SKM-1 treated with dmso at 0.1 percent for 144 hours (cell line): ENCODE data around the gene PRSS38.

Source experiments
- DNase-seq: peaks from one replicate; lab custom pipeline; 2025; ENCODE audit not compliant: unreplicated experiment; lab: John Stamatoyannopoulos, UW

The PRSS38 gene

GRCh38 chr1:227793079-227793947, 22.2 kb upstream of the PRSS38 start:
- no peak for DNase-seq

GRCh38 chr1:227793948-227794816, 21.3 kb upstream of the PRSS38 start:
- DNase-seq: no peak

GRCh38 chr1:227794817-227795192, 20.7 kb upstream of the PRSS38 start:
- DNase-seq: no peak

GRCh38 chr1:227795732-227796131, 19.7 kb upstream of the PRSS38 start:
- no peak for DNase-seq

DNA sequence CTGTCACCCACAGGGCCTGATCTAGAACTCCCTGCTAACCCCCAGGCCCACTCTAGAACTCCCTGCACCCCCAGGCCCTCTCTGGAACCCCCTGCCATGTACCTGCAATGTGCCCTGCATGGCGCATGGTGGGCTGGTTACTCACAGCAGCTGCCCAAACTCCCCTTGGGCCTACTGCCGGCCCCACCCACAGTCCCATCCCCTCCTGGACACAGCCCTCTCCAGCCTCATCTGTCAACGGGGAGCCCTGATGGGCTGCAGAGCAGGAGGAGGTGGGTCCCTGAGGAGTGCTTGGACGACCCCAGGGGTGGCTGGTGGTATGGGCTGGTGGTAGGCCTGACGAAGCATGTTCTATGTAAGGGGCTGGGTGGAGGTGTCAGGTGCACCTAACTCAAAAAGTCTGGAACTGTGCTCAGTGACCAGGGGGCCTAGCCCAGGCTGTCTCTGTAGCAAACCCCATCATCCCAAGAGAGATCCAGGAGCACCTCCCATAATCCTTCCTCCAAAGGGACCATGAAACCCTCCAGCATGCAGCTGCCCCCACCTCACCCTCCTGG, 19.0 kb upstream of the PRSS38 start:
- DNase-seq: no peak

DNA sequence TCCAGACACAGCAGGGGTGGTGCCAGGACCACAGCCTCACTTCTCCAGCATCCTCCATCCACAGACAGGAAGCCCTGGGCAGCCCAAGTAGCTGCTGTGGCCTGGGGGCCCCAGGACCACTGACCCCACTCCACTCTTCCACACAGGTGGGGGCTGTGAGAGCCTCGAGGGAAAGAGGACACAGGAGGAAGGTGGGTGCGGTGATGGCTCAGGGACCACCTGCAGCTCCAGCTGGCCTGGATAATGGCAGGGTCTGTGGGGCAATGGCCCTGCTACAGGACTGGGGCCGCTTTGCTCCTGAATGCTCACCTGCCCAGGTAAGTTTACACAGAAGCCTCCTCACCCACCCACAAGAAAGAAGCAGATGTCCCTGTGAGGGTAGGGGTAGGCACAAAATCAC, 18.3 kb upstream of the PRSS38 start:
- no peak for DNase-seq

- no peak for DNase-seq
Observed at GRCh38 chr1:227797625-227798024, 17.9 kb upstream of the PRSS38 start.

- no peak for DNase-seq
Observed at GRCh38 chr1:227798078-227798802, 17.2 kb upstream of the PRSS38 start.

GRCh38 chr1:227799756-227800155, 15.7 kb upstream of the PRSS38 start:
- DNase-seq: no peak

GRCh38 chr1:227803933-227804332, 11.5 kb upstream of the PRSS38 start:
- no peak for DNase-seq

- no peak for DNase-seq
Observed at GRCh38 chr1:227805606-227806197, 9.8 kb upstream of the PRSS38 start.

DNA sequence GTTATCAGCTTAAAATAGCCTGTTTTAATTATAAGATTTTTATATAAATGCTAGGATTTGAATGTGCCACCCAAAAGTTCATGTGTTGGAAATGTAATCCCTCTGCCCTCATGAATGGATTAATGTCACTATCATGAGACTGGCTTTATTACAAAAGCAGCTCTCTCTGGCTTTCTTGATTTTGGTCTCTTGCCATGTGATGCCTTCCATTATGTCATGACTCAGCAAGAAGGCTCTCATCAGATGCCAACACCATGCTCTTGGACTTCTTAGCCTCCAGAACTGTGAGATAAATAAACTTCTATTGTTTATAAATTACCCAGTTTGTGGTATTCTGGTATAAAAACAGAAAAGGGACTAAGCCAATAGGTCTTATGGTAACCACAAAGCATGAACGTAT, 6.9 kb upstream of the PRSS38 start:
- no peak for DNase-seq

DNA sequence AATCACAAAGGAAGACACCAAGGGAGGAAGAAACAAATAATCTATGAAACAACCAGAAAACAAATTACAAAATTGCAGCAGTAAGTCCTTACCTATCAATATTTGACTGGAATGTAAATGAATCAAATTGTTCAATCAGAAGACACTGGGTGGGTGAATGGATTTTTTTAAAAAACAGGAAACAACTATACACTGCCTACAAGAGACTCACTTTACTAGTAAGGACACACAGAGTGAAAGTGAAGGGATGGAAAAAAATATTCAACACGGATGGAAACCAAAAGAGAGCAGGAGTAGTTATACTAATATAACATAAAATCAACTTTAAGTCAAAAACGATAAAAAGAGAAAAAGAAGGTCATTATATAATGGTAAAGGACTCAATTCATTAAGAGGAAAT, 6.4 kb upstream of the PRSS38 start:
- DNase-seq: no peak

DNA sequence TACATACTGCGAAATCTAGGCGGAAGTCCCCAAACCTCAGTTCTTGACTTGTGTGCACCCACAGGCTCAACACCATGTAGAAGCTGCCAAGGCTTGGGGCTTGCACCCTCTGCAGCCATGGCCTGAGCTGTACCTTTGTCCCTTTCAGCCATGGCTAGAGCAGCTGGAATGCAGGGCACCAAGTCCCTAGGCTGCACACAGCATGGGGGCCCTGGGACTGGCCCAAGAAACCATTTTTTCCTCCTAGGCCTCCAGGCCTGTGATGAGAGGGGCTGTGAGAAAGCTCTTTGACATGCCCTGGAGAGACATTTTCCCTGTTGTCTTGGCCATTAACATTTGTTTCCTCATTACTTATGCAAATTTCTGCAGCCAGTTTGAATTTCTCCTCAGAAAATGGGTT, 1.5 kb upstream of the PRSS38 start:
- DNase-seq: no peak

GRCh38 chr1:227816750-227817446, 1.4 kb downstream of the PRSS38 start:
- no peak for DNase-seq

DNA sequence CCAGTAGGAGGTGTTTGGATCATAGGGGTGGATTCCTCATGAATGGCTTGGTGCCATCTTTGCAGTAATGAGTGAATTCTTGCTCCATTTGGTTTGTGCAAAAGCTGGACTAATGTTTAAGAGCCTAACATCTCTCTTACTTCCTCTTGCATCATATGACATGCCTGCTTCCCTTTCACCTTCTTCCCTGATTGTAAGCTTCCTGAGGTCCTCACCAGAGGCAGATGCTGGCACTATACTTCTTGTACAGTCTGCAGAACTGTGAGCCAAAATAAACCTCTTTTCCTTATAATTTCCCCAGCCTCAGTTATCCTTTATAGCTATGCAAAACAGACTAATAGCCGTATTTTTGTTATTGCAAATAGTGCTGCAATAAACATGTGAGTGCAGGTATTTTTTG, 8.1 kb downstream of the PRSS38 start:
- DNase-seq: no peak

GRCh38 chr1:227824204-227824603, 8.7 kb downstream of the PRSS38 start:
- DNase-seq: no peak

DNA sequence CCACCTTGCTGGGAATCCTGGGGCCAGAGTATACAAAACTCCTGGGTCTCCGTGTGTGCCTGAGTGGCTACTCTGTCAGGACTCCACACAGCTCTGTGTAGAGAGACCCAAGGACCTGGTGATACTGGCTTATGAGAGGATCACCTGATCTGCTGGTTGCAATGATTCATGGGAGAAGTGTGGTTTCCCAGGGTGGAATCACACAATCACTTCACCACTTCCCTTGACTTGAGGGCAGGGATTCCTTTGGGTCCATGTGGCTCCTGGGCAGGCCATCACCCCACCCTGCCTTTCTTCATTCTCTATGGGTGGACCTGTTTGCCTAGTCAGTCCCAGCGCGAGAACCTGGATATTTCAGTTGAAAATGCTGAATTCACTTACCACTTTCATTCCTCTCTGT, 13.3 kb downstream of the PRSS38 start:
- no peak for DNase-seq

DNA sequence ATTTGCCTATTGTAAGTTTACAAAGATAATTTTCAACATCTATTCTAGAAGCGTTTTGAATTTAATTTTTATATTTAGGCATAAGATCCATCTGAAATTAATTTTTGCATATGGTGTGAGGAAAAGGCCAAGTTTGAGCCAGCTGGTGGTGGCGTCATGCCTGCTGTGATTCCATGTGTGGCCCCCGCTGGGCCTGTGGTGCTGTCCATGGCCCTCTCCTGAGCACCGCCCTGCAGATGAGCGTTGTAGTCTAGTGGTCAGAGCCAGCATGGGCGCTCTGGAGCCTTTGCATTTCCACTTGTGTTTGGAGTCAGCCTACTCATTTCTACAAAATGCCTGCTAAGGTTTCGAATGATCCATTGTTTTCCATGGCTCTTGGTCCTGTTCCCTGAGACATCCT, 22.7 kb downstream of the PRSS38 start:
- no peak for DNase-seq

DNA sequence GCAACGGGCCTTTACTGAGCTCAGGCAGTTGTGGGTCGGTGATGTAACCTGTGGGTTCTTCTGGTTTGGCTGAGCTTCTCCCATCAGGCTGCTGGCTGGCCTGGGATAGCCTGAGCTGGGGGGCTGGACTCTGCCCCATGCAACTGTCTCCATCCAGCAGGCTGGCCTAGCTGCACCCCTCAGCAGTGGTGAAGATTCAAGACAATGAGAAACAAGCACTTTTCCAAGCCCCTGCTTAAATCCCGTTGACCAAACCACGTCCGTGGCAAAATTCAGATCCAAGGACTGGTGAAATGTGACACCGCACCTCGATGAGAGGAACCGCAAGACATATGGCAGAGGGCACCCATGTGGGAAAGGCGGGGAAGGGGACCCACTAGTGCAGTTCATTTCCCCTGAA, 25.6 kb downstream of the PRSS38 start:
- DNase-seq: no peak
